ENCODE data around the gene NFIC.

GRCh38 chr19:3389876-3390371, 23.5 kb downstream of the NFIC start:
- TF ChIP-seq MAZ (IDR thresholded peaks at IDR 0.05; ENCODE audit: borderline replicate concordance, low read depth, low read length), result no peak
- TF ChIP-seq CTCF (IDR thresholded peaks at IDR 0.05), result no peak
- TF ChIP-seq HOXB13 (CRISPR knock-in tag; IDR thresholded peaks at IDR 0.05; ENCODE audit: low read depth), result no peak
- TF ChIP-seq BCL3 (IDR thresholded peaks at IDR 0.05), result no peak

Data from A549 (cell line).